Hepatocyte (in vitro differentiated cells): ENCODE results near the gene GNAZ. TPM values are rescaled to one million over a fixed set of nuclear protein-coding genes. Genes with fewer than 3 reads are reported as not detected.
A peak's percentile ranks its signal among the peaks of the same experiment; 100 is the strongest.

ENCODE experiments used
- DNase-seq: peaks from one replicate; pipeline ENCODE4 v3.0.0-alpha.2; 2016; ENCODE audit warnings: low spot score
- H2AFZ ChIP-seq: fragments of 200-600 bp; sonication (generic); 2 replicates; pipeline ENCODE4 v1.6.0; 2016; ENCODE audit warnings: antibody characterized with exemption, mild to moderate bottlenecking
- H3K27ac ChIP-seq: fragments of 200-600 bp; sonication (generic); 2 replicates; pipeline ENCODE4 v1.5.1; 2016; ENCODE audit warnings: mild to moderate bottlenecking
- H3K27me3 ChIP-seq: fragments of 200-600 bp; sonication (generic); 2 replicates; pipeline ENCODE4 v1.6.1; 2016
- H3K36me3 ChIP-seq: fragments of 200-600 bp; sonication (generic); replicated peaks from 2 replicates; pipeline ENCODE4 v1.5.1; 2016; ENCODE audit warnings: low read depth; ENCODE audit not compliant: insufficient read depth
- H3K4me1 ChIP-seq: fragments of 200-600 bp; sonication (generic); 2 replicates; pipeline ENCODE4 v1.5.1; 2016; ENCODE audit warnings: mild to moderate bottlenecking, moderate library complexity; ENCODE audit not compliant: insufficient read depth
- H3K4me2 ChIP-seq: fragments of 200-600 bp; sonication (generic); 2 replicates; pipeline ENCODE4 v1.6.0; 2016
- H3K4me3 ChIP-seq: fragments of 200-600 bp; sonication (generic); 2 replicates; pipeline ENCODE4 v1.5.1; 2016; ENCODE audit warnings: mild to moderate bottlenecking
- H3K79me2 ChIP-seq: fragments of 200-600 bp; sonication (generic); 2 replicates; pipeline ENCODE4 v1.6.0; 2017; ENCODE audit warnings: mild to moderate bottlenecking
- H3K9me2 ChIP-seq: fragments of 200-600 bp; sonication (generic); replicated peaks from 2 replicates; pipeline ENCODE4 v1.6.0; 2017; ENCODE audit warnings: mild to moderate bottlenecking; ENCODE audit not compliant: insufficient read depth
- H3K9me3 ChIP-seq: fragments of 200-600 bp; sonication (generic); 2 replicates; pipeline ENCODE4 v1.5.1; 2016; ENCODE audit warnings: low read depth, mild to moderate bottlenecking
- H4K20me1 ChIP-seq: fragments of 200-600 bp; sonication (generic); 2 replicates; pipeline ENCODE4 v1.6.0; 2016; ENCODE audit warnings: mild to moderate bottlenecking; ENCODE audit not compliant: insufficient read depth, poor library complexity, severe bottlenecking
- EZH2 ChIP-seq: fragments of 200-600 bp; sonication (generic); IDR thresholded peaks from 2 replicates; pipeline ENCODE4 v1.6.1; 2016; ENCODE audit warnings: antibody characterized with exemption, mild to moderate bottlenecking, borderline replicate concordance
- EZH2phosphoT487 ChIP-seq: fragments of 200-600 bp; sonication (generic); IDR thresholded peaks from one replicate; pipeline ENCODE4 v1.6.1; 2018; ENCODE audit warnings: antibody characterized with exemption, mild to moderate bottlenecking, low read depth, moderate library complexity; ENCODE audit not compliant: unreplicated experiment, severe bottlenecking
- WGBS: methylation state at CpG from one replicate; pipeline ENCODE4 v1.1.6; 2016; ENCODE audit warnings: low lambda C conversion rate; ENCODE audit errors: missing lambda C conversion rate; 5-methylcytosine and 5-hydroxymethylcytosine counted together
- polyA plus RNA-seq: library from polyadenylated mRNA; unstranded; fragments of >200 nt; fragmentation: Nextera tagmentation; extraction: Ambion mirVana; gene quantifications from 2 replicates; pipeline ENCODE4 v1.2.1, GENCODE V29; 2016
- total RNA-seq: library from RNA; depleted of rRNA; stranded (reverse); fragments of >200 nt; gene quantifications from 2 replicates; pipeline ENCODE4 v1.2.3, GENCODE V29; 2014
- TF ChIP-seq, protein P1 (sequence below): fragments of 200-600 bp; sonication (generic); IDR thresholded peaks from 2 replicates; pipeline ENCODE4 v1.5.1; 2016; ENCODE audit warnings: antibody characterized with exemption, mild to moderate bottlenecking; ENCODE audit not compliant: poor library complexity

GNAZ gene
- total and polyA plus RNA-seq, 2 experiments from 2014 or later, result 3.4 to 4.1 TPM

DNA sequence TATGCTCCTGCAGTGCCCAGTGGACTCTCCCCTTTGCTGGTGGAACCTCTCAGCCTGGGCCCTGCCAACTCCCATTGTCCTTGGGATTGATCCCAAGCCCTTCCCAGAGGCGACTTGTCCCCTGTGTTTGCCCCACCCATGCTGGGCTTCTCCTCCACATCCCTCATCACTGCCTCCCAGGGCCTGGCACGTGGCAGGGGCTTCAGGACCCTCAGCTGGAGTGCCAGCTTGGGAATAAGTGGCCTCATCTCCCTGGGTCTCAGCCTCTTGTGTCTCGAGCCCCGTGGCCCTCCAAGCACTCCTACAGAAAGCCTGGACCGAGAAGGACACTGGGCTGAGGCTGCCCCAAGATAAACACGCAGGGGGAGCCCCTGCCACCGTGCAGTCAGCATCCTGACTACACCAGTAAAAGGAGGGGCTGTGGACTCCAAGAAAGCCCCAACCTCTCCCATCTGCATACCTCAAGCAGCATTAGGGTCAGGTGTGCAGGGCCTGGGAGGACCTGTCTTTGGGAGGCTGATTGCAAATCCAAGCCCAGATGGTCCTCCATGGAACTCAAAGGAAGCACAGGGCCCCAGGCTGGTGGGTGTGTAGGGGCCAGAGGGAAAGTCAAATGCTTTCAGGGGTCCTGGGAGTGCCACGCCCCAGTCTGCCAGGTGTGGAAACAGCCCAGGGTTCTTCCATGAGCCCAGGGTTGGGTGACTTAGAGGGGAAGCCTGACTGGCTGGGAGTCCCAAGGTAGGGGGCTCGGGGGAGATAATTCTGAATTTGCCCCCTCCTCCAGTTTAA is 9.5 kb upstream of the GNAZ start:
- H3K4me2 ChIP-seq, result no peak overlapping the region
- no peaks in the 10 kb centered on the region for H3K79me2 ChIP-seq
- no peaks in the 10 kb centered on the region for H4K20me1 ChIP-seq
- no peak overlapping the region for H2AFZ ChIP-seq
- no peak for DNase-seq
- H3K4me3 ChIP-seq, result no peak overlapping the region
- H3K27me3 ChIP-seq, result no peaks in the 10 kb centered on the region
- no peak overlapping the region for H3K27ac ChIP-seq
- no peaks in the 10 kb centered on the region for H3K9me3 ChIP-seq
- TF ChIP-seq, protein P1, sequence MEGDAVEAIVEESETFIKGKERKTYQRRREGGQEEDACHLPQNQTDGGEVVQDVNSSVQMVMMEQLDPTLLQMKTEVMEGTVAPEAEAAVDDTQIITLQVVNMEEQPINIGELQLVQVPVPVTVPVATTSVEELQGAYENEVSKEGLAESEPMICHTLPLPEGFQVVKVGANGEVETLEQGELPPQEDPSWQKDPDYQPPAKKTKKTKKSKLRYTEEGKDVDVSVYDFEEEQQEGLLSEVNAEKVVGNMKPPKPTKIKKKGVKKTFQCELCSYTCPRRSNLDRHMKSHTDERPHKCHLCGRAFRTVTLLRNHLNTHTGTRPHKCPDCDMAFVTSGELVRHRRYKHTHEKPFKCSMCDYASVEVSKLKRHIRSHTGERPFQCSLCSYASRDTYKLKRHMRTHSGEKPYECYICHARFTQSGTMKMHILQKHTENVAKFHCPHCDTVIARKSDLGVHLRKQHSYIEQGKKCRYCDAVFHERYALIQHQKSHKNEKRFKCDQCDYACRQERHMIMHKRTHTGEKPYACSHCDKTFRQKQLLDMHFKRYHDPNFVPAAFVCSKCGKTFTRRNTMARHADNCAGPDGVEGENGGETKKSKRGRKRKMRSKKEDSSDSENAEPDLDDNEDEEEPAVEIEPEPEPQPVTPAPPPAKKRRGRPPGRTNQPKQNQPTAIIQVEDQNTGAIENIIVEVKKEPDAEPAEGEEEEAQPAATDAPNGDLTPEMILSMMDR, result no peak
- no peak for TF ChIP-seq EZH2phosphoT487
- no peaks in the 10 kb centered on the region for H3K36me3 ChIP-seq
- H3K4me1 ChIP-seq, result no peaks in the 10 kb centered on the region
- H3K9me2 ChIP-seq, result no peaks in the 10 kb centered on the region
- 85% methylated on average over 9 of the region's 9 CpGs for WGBS

DNA sequence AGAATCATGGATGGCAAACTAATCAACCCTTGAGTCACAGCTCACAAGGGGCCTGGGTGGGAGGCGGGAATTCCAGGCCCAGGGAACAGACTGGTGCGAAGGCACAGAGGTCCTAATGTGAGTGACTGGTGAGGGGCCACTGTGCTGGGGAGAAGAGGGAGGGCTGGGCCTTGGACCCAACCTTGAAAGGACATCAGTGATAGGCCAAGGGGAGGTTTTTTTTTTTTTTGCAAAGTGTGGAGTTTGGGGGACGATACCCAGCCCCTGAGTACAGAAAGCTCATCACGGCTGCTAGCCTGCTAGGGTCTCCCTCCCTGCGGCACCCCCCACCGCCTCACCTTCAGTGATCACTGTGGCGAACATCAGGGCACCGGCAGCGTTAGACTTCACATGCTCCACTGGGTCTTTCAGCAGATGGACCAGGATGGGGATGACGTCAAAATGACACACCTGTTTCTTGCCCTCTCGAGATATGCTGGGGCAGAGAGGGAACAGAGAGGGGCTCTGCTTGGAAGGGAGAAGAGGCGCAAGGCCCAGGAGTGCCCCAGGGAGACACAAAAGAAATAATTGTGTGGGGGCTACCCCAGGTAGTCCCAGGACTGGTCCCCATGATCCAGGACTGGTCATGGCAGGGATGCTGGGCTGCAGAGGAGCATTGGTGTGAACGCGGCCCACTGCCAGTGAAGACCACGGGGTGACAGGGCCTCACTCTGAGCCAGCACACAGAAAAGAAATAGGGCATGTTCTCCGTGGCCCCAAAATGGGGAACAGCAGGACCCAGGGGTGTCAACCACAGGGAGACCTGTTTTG is 8.6 kb upstream of the GNAZ start:
- H4K20me1 ChIP-seq, result no peaks in the 10 kb centered on the region
- H3K9me3 ChIP-seq, result no peaks in the 10 kb centered on the region
- no peak overlapping the region for H3K4me2 ChIP-seq
- no peak overlapping the region for H3K4me3 ChIP-seq
- TF ChIP-seq EZH2phosphoT487 (no peak), EZH2 (no peak)
- TF ChIP-seq, protein P1, result no peak
- H3K27ac ChIP-seq, result no peak overlapping the region
- DNase-seq, result no peak
- no peaks in the 10 kb centered on the region for H3K4me1 ChIP-seq
- H3K36me3 ChIP-seq, result no peaks in the 10 kb centered on the region
- no peaks in the 10 kb centered on the region for H3K27me3 ChIP-seq
- no peaks in the 10 kb centered on the region for H3K9me2 ChIP-seq
- H3K79me2 ChIP-seq, result no peaks in the 10 kb centered on the region
- H2AFZ ChIP-seq, result no peak overlapping the region
- WGBS, result 98% methylated on average over 16 of the region's 16 CpGs

DNA sequence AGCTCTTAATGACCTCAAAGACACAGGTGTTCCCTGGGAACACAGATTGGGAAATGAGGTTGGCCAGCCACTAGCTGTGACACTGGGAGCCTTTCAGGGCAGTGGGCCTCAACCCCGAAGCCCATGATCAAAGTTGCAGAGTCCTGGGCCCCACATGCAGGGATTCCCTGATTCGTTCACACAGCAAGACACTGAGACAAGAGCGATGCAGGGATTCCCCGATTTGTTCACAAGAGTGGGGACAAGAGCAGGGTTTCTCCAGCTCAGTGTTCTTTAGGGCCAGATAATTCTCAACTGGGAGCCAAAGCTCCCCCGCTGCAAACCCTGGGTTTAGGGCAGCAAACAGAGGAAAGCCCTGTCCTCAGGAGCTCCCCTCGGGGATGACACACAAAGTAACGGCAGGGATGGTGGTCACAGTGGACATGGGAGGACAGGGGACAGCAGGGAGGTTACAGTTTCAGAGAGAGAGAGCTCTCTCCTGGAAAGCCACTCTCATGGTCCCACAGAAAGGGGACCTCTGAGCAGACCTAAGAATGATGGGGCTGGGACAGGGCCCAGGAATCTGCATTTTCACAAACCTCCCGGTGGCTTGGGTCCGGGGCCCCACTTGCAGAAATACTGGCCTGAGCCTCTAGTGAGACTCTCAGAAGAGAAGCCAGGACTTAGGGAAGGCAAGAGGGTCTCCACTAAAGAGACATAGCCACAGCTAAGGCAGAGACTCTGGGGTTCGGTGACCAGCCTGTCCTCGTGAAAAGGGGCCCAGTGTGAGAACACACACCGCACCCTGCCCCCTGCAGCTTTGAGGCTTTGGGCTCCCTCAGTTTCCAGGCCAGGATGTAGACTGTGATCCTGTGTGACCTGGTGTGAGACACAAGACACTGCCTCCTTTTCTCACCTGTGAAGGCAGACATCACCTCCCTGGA is 7.4 kb upstream of the GNAZ start:
- H3K9me2 ChIP-seq, result no peaks in the 10 kb centered on the region
- DNase-seq, result peak; percentile 2
- no peak for TF ChIP-seq EZH2phosphoT487
- TF ChIP-seq, protein P1, result no peak
- TF ChIP-seq EZH2, result no peak
- no peaks in the 10 kb centered on the region for H3K4me1 ChIP-seq
- no peak overlapping the region for H3K4me3 ChIP-seq
- H3K9me3 ChIP-seq, result no peaks in the 10 kb centered on the region
- no peak overlapping the region for H3K27ac ChIP-seq
- no peaks in the 10 kb centered on the region for H3K36me3 ChIP-seq
- H3K79me2 ChIP-seq, result no peaks in the 10 kb centered on the region
- 86% methylated on average over 12 of the region's 12 CpGs for WGBS
- no peak overlapping the region for H2AFZ ChIP-seq
- H4K20me1 ChIP-seq, result no peaks in the 10 kb centered on the region
- no peaks in the 10 kb centered on the region for H3K27me3 ChIP-seq
- H3K4me2 ChIP-seq, result no peak overlapping the region
